ENCODE measurements around the gene PCDHB5. TPM values are rescaled to one million over a fixed set of nuclear protein-coding genes. Genes with fewer than 3 reads are reported as not detected.
A peak's percentile ranks its signal among the peaks of the same experiment; 100 is the strongest.
"Not testable (repeated sequence)": the region's sequence is repeated elsewhere in the genome, so short reads cannot be mapped to it uniquely, and the experiment has no call there.

Gene PCDHB5
- polyA plus RNA-seq, 3 donors, result 6.0 to 9.0 (median 8.5) TPM

DNA sequence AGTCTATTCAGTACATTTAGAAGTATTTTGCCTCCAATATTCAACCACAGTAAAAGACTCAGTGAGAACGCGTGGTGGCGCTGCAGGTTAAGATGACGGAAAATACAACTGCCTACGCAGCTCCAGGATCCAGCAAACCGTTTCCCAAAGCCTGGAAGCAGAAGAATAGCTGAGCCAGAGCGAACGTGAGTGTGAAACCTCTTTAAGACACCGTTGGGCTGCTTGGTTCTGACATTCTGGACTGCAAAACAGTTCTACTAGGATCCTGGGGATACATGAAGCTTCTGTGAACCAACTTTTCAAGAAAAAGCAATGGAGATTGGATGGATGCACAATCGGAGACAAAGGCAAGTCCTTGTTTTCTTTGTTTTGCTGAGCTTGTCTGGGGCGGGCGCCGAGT lies 47.2 kb downstream of the PCDHB5 start, which contains the start of gene PCDHB16:
TSS of gene PCDHB16 (plus strand) at position 140 of the 400 bp plus-strand sequence. CDS start at position 313, 173 bp downstream.
- DNase-seq (ENCODE audit: extremely low read depth in 1 of 11, low read depth in 9 of 11, low spot score in 4 of 11), result peak in 3 of 11 donors; percentile 20 to 40 (median 29)

DNA sequence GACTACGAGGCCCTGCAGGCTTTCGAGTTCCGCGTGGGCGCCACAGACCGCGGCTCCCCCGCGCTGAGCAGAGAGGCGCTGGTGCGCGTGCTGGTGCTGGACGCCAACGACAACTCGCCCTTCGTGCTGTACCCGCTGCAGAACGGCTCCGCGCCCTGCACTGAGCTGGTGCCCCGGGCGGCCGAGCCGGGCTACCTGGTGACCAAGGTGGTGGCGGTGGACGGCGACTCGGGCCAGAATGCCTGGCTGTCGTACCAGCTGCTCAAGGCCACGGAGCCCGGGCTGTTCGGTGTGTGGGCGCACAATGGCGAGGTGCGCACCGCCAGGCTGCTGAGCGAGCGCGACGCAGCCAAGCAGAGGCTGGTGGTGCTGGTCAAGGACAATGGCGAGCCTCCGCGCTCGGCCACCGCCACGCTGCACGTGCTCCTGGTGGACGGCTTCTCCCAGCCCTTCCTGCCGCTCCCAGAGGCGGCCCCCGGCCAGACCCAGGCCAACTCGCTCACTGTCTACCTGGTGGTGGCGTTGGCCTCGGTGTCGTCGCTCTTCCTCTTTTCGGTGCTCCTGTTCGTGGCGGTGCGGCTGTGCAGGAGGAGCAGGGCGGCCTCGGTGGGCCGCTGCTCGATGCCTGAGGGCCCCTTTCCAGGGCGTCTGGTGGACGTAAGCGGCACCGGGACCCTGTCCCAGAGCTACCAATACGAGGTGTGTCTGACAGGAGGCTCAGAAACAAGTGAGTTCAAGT lies 49.3 kb downstream of the PCDHB5 start:
- DNase-seq (ENCODE audit: extremely low read depth in 1 of 11, low read depth in 9 of 11, low spot score in 4 of 11), result not testable (repeated sequence)

DNA sequence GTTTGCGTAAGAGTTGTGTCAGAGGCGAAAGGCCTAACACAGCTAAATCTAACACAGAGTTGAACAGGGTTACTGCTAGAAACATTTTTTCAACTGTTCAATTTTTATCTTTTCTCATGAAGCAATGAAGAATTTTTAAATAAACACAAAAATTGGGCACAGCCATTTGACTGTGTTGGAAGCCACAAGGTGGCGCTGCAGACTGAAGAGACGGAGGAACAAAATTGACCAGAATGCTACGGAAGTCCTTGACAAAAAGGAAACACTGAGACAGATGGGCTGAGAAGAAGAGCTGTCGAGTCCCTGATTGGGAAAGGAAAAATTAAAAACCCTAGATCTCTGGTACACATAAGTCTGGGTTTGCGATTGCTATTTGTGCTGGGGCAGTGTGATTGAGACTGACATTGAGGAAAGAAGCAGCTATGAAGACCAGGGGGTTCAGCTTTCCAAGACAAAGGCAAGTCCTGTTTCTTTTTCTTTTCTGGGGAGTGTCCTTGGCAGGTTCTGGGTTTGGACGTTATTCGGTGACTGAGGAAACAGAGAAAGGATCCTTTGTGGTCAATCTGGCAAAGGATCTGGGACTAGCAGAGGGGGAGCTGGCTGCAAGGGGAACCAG lies 52.0 kb downstream of the PCDHB5 start, which contains the start of gene PCDHB9:
TSS of gene PCDHB9 (plus strand) at position 265 of the 616 bp plus-strand sequence. CDS start at position 423, 158 bp downstream.
- DNase-seq (ENCODE audit: extremely low read depth in 1 of 11, low read depth in 9 of 11, low spot score in 4 of 11), result no peak

Other genes with a start within 250 kb of the PCDHB5 start
- under 1 TPM; 0.09 to 0.17 (median 0.09) TPM for gene PCDHAC1, start 208.9 kb upstream of the PCDHB5 start, polyA plus RNA-seq (ENCODE audit: insufficient read length in 3 of 3)
- under 1 TPM; 0.52 to 0.65 (median 0.64) TPM for gene PCDHAC2, start 168.7 kb upstream of the PCDHB5 start, polyA plus RNA-seq (ENCODE audit: insufficient read length in 3 of 3)
- gene PCDHB1, start 83.8 kb upstream of the PCDHB5 start, polyA plus RNA-seq (ENCODE audit: insufficient read length in 3 of 3), result under 1 TPM; 0.04 to 0.12 (median 0.12) TPM
- 10 to 100 TPM in 1 of 3 donors, 1 to 10 TPM in 2; 4.9 to 11.5 (median 5.1) TPM for gene PCDHB2, start 40.6 kb upstream of the PCDHB5 start, polyA plus RNA-seq (ENCODE audit: insufficient read length in 3 of 3)
- gene PCDHB3, start 34.7 kb upstream of the PCDHB5 start, polyA plus RNA-seq (ENCODE audit: insufficient read length in 3 of 3), result 1 to 10 TPM; 3.3 to 3.9 (median 3.5) TPM
- 1 to 10 TPM; 1.2 to 2.6 (median 1.7) TPM for gene PCDHB4, start 13.4 kb upstream of the PCDHB5 start, polyA plus RNA-seq (ENCODE audit: insufficient read length in 3 of 3)
- 1 to 10 TPM; 2.4 to 3.2 (median 3.0) TPM for gene PCDHB6, start 14.9 kb downstream of the PCDHB5 start, polyA plus RNA-seq (ENCODE audit: insufficient read length in 3 of 3)
- gene PCDHB7, start 37.4 kb downstream of the PCDHB5 start, polyA plus RNA-seq (ENCODE audit: insufficient read length in 3 of 3), result 1 to 10 TPM; 4.0 to 4.4 (median 4.2) TPM
- gene PCDHB8, start 42.6 kb downstream of the PCDHB5 start, polyA plus RNA-seq (ENCODE audit: insufficient read length in 3 of 3), result 1 to 10 TPM; 1.8 to 3.7 (median 2.4) TPM
- gene PCDHB16, start 47.2 kb downstream of the PCDHB5 start, polyA plus RNA-seq (ENCODE audit: insufficient read length in 3 of 3), result 1 to 10 TPM; 5.0 to 7.6 (median 5.1) TPM
- gene PCDHB9, start 52.0 kb downstream of the PCDHB5 start, polyA plus RNA-seq (ENCODE audit: insufficient read length in 3 of 3), result 1 to 10 TPM; 4.1 to 4.4 (median 4.3) TPM
- gene PCDHB10, start 57.1 kb downstream of the PCDHB5 start, polyA plus RNA-seq (ENCODE audit: insufficient read length in 3 of 3), result 1 to 10 TPM; 4.8 to 7.5 (median 6.8) TPM
- 1 to 10 TPM; 4.0 to 6.3 (median 4.7) TPM for gene PCDHB11, start 64.4 kb downstream of the PCDHB5 start, polyA plus RNA-seq (ENCODE audit: insufficient read length in 3 of 3)
- gene PCDHB12, start 73.5 kb downstream of the PCDHB5 start, polyA plus RNA-seq (ENCODE audit: insufficient read length in 3 of 3), result 1 to 10 TPM; 4.6 to 5.1 (median 5.0) TPM
- 1 to 10 TPM; 6.9 to 7.9 (median 7.2) TPM for gene PCDHB13, start 78.7 kb downstream of the PCDHB5 start, polyA plus RNA-seq (ENCODE audit: insufficient read length in 3 of 3)
- 10 to 100 TPM in 2 of 3 donors, 1 to 10 TPM in 1; 9.5 to 11.6 (median 10.6) TPM for gene PCDHB14, start 88.1 kb downstream of the PCDHB5 start, polyA plus RNA-seq (ENCODE audit: insufficient read length in 3 of 3)
- 10 to 100 TPM; 13.2 to 15.0 (median 14.9) TPM for gene PCDHB15, start 110.2 kb downstream of the PCDHB5 start, polyA plus RNA-seq (ENCODE audit: insufficient read length in 3 of 3)
- under 1 TPM in 2 of 3 donors, not detected in 1; 0.14 to 0.35 TPM for gene SLC25A2, start 168.8 kb downstream of the PCDHB5 start, polyA plus RNA-seq (ENCODE audit: insufficient read length in 3 of 3)
- 100 to 1,000 TPM; 134 to 184 (median 157) TPM for gene TAF7, start 185.6 kb downstream of the PCDHB5 start, polyA plus RNA-seq (ENCODE audit: insufficient read length in 3 of 3)
- gene PCDHGA1, start 195.3 kb downstream of the PCDHB5 start, polyA plus RNA-seq (ENCODE audit: insufficient read length in 3 of 3), result 1 to 10 TPM in 2 of 3 donors, under 1 TPM in 1; 0.92 to 1.2 (median 1.0) TPM
- 1 to 10 TPM; 6.0 to 7.9 (median 6.1) TPM for gene PCDHGA2, start 203.6 kb downstream of the PCDHB5 start, polyA plus RNA-seq (ENCODE audit: insufficient read length in 3 of 3)
- gene PCDHGA3, start 208.6 kb downstream of the PCDHB5 start, polyA plus RNA-seq (ENCODE audit: insufficient read length in 3 of 3), result 1 to 10 TPM; 3.1 to 4.2 (median 3.6) TPM
- gene PCDHGB1, start 214.9 kb downstream of the PCDHB5 start, polyA plus RNA-seq (ENCODE audit: insufficient read length in 3 of 3), result 1 to 10 TPM; 1.5 to 2.5 (median 2.2) TPM
- 1 to 10 TPM; 2.0 to 3.4 (median 2.2) TPM for gene PCDHGA4, start 219.8 kb downstream of the PCDHB5 start, polyA plus RNA-seq (ENCODE audit: insufficient read length in 3 of 3)
- 1 to 10 TPM; 3.5 to 4.3 (median 3.8) TPM for gene PCDHGB2, start 224.8 kb downstream of the PCDHB5 start, polyA plus RNA-seq (ENCODE audit: insufficient read length in 3 of 3)
- gene PCDHGA5, start 229.0 kb downstream of the PCDHB5 start, polyA plus RNA-seq (ENCODE audit: insufficient read length in 3 of 3), result 1 to 10 TPM; 2.1 to 2.7 (median 2.6) TPM
- 1 to 10 TPM; 2.1 to 2.5 (median 2.5) TPM for gene PCDHGB3, start 235.0 kb downstream of the PCDHB5 start, polyA plus RNA-seq (ENCODE audit: insufficient read length in 3 of 3)
- gene PCDHGA6, start 238.7 kb downstream of the PCDHB5 start, polyA plus RNA-seq (ENCODE audit: insufficient read length in 3 of 3), result 1 to 10 TPM; 6.5 to 8.0 (median 7.2) TPM
- gene PCDHGA7, start 247.5 kb downstream of the PCDHB5 start, polyA plus RNA-seq (ENCODE audit: insufficient read length in 3 of 3), result 1 to 10 TPM; 2.0 to 2.7 (median 2.5) TPM

Data from renal cortex interstitium (tissue), 11 donors.